Activated CD4-positive, alpha-beta T cell treated with anti-CD3 and anti-CD28 coated beads for 48 hours (primary cell): ENCODE results near the gene BEND3.

Experiments
- DNase-seq: peaks from one replicate; pipeline ENCODE4 v3.0.0-alpha.2; 2020

Gene BEND3

GRCh38 chr6:107080036-107080435 is 35.3 kb downstream of the BEND3 start:
- DNase-seq, result peak; percentile 21

GRCh38 chr6:107079429-107079828 is 35.9 kb downstream of the BEND3 start:
- DNase-seq, result no peak

DNA sequence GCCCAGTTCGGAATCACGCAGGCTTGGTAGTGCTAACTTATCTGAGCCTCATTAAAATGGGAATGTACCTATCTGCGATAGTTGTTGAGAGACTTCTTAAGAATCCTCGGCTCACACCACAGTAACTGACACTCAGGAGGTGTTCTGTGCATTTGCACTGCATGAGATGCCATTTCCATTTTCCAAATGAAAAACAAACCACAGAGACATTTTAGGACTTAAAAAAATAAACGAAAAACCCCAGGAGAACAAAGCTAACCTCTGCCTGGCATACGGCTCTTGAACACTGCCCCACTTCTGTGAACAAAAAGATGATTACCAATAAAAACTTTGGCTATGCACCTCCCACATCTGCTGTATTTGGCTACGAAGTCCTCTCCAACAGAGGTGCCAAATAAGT is 37.6 kb downstream of the BEND3 start:
- DNase-seq, result no peak

GRCh38 chr6:107075951-107076381 is 39.3 kb downstream of the BEND3 start:
- no peak for DNase-seq

- no peak for DNase-seq
Observed at GRCh38 chr6:107070686-107071085, 44.6 kb downstream of the BEND3 start.

- DNase-seq, result no peak
Observed at GRCh38 chr6:107069631-107070548, 45.4 kb downstream of the BEND3 start.

GRCh38 chr6:107068691-107069630 is 46.4 kb downstream of the BEND3 start:
- no peak for DNase-seq

GRCh38 chr6:107066697-107067659 is 48.3 kb downstream of the BEND3 start:
- DNase-seq, result peak; percentile 43

GRCh38 chr6:107064579-107065065 is 50.7 kb downstream of the BEND3 start:
- DNase-seq, result peak; percentile 51

DNA sequence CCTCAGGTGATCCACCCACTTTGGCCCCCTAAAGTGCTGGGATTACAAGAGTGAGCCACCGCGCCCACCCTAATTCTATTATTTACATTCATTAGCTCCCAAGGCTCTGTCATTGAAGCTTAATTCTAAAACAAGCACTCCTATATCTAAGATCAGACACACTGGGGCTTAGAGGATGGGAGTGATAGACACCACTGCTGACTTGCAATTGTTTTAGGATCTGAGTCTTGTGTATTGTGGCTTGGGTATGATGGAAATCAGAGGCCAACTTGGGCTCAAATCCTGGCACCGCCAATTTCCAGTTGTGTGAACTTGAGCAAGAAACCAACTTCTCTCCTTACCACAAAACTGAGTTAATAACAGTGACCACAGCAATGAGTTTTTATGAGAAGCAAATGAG is 52.6 kb downstream of the BEND3 start:
- no peak for DNase-seq

- peak; percentile 25 for DNase-seq
Observed at GRCh38 chr6:107061125-107062020, 53.9 kb downstream of the BEND3 start.

GRCh38 chr6:107060704-107061103 is 54.6 kb downstream of the BEND3 start:
- DNase-seq, result no peak

- no peak for DNase-seq
Observed at GRCh38 chr6:107059606-107060005, 55.7 kb downstream of the BEND3 start.

- no peak for DNase-seq
Observed at GRCh38 chr6:107057679-107058078, 57.6 kb downstream of the BEND3 start.

DNA sequence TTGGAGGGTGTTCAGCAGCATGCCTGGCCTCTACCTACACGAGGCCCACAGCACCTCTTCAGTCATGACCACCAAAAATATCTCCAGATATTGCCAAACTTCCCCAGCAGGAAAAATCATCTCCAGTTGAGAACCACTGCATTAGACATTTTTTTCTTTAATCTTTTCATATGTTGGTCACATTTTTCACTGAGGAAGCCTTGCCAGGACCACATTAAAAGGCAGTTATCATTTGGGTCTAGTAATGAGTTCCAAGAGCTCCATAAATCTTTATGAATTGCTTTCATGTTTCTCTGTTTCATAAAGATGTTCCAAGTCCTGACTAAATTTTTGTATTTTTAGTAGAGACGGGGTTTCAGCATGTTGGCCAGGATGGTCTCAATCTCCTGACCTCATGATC is 58.5 kb downstream of the BEND3 start:
- no peak for DNase-seq

DNA sequence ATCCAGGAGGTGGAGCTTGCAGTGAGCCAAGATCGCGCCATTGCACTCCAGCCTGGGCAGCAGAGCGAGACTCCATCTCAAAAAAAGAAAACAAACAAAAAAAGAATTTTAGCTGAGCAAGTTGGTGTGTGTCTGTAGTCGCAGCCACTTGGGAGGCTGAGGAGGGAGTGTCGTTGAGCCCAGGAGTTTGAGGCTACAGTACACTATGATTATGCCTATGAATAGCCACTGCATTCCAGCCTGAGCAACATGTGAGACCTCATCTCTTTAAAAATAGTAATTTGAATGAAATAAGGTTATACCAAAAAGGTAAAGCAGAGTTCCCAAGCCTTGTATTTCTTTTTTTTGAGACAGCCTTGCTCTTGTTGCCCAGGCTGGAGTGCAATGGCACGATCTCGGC is 67.5 kb downstream of the BEND3 start:
- DNase-seq, result no peak

- no peak for DNase-seq
Observed at GRCh38 chr6:107045826-107046675, 69.3 kb downstream of the BEND3 start.

- DNase-seq, result no peak
Observed at GRCh38 chr6:107033126-107033525, 82.2 kb downstream of the BEND3 start.

DNA sequence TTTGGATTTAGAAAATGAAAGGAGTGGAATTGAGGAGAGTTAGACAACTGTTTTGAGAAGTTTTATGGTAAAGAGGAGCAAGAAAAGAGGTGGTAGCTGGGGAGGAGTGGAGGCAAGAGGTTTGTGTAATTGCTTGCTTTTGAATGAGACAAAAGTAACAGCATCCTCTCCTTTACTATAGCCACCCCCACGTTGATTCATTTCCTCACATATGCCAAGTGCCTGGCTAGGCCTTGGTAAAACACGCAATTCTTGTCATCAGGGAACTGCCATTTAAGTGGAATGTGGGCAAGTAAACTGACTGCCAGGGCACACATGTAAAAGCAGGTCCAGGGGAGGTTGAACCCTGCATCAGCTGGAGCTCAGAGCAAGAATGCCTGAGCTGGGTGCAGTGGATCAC is 83.3 kb downstream of the BEND3 start:
- no peak for DNase-seq

GRCh38 chr6:107030151-107030550 is 85.2 kb downstream of the BEND3 start:
- DNase-seq, result no peak
